Left cardiac atrium (tissue), 4 donors: ENCODE results near the gene ARHGEF11. TPM values are rescaled to one million over a fixed set of nuclear protein-coding genes. Genes with fewer than 3 reads are reported as not detected.
A peak's percentile ranks its signal among the peaks of the same experiment; 100 is the strongest.

ENCODE experiments used
- ATAC-seq, 2 donors: fragments of 200-7000 bp; cut with Tn5 transposase; one replicate each; pipeline ENCODE4 v1.9.1; 2020; ENCODE audit warnings: mild to moderate bottlenecking in 2 of 2, moderate library complexity in 2 of 2
- DNase-seq: peaks from one replicate; pipeline ENCODE4 v3.0.0-alpha.2; 2020
- intact Hi-C, 2 donors: fragments of 100-400 bp; cut with DNase I; formaldehyde crosslinking; loops; one replicate each; pipeline versions ENCODE4 v1.14.1 to v1.15.1; 2022 to 2023
- microRNA-seq, 2 donors: library from miRNA; unstranded; fragments of <30 nt; microRNA quantifications; one replicate each; pipeline ENCODE4 v1.2.0, GENCODE V29; 2020
- total RNA-seq, 2 donors: library from RNA; stranded (reverse); fragmentation: NEBNext Ultra II Directional; extraction: Animal tissue kit (Norgen Biotek cat#: 25700); gene quantifications; one replicate each; pipeline ENCODE4 v1.2.1, GENCODE V29; 2021
- donor health status: DM: no; HTN: yes; CAD: no.
- donor health status: DM: no; HTN: yes; CAD: no; lungs with severe emphysema.
- donor health status: DM: yes; HTN: yes; CAD: no.
- donor health status: Dilated cardiomyopathy.

The ARHGEF11 gene
- total RNA-seq, 2 donors from 2014 or later = 25.4 to 27.0 TPM

- intact Hi-C loops = loop anchor here (2.0 to 5.0 kb wide), 3 partner anchors 28 to 55 kb away; partner anchors contain the start of gene LRRC71 (in 1 of the 2)
- DNase-seq (peak; percentile 96), ATAC-seq (peak; percentile 85 to 88)
These were observed 153.1 kb downstream of the ARHGEF11 start for GRCh38 chr1:156892190-156893047.

- DNase-seq = peak; percentile 88
- ATAC-seq = peak; percentile 11 to 23
- intact Hi-C loops = loop anchor here (1.0 to 5.0 kb wide), 4 partner anchors 37 to 201 kb away; no protein-coding TSS in a partner anchor
These were observed 155.6 kb downstream of the ARHGEF11 start for GRCh38 chr1:156889802-156890580.

GRCh38 chr1:156887734-156888133 lies 157.8 kb downstream of the ARHGEF11 start:
- DNase-seq (no peak), ATAC-seq (no peak)
- intact Hi-C loops = no loop called here

GRCh38 chr1:156887317-156887716 lies 158.2 kb downstream of the ARHGEF11 start:
- DNase-seq (no peak), ATAC-seq (no peak)
- intact Hi-C loops = no loop called here

GRCh38 chr1:156886583-156887281 lies 158.8 kb downstream of the ARHGEF11 start:
- intact Hi-C loops = no loop called here
- ATAC-seq (no peak), DNase-seq (no peak)

- no peak for ATAC-seq
- DNase-seq = no peak
- intact Hi-C loops = no loop called here
These were observed 159.6 kb downstream of the ARHGEF11 start for GRCh38 chr1:156885880-156886355.

- intact Hi-C loops = no loop called here
- ATAC-seq (no peak), DNase-seq (no peak)
These were observed 160.2 kb downstream of the ARHGEF11 start for GRCh38 chr1:156885314-156885713.

Small RNAs within 50 kb of the gene (microRNA-seq; reads per million reads assigned to microRNA genes)
- 0 to 0.40 reads per million in 2 donors for gene MIR765

Other genes with a start within 250 kb of the ARHGEF11 start
- gene SH2D2A, start 228.9 kb downstream of the ARHGEF11 start, total RNA-seq = 1 to 10 TPM; 1.1 to 2.8 TPM
- under 1 TPM; 0.05 to 0.12 TPM for gene INSRR, start 186.6 kb downstream of the ARHGEF11 start, total RNA-seq
- 1 to 10 TPM; 2.1 to 2.5 TPM for gene NTRK1, start 184.9 kb downstream of the ARHGEF11 start, total RNA-seq
- 10 to 100 TPM in 1 of 2 donors, 1 to 10 TPM in 1; 7.2 to 10.4 TPM for gene PEAR1, start 152.0 kb downstream of the ARHGEF11 start, total RNA-seq
- gene LRRC71, start 125.1 kb downstream of the ARHGEF11 start, total RNA-seq = not detected
- not detected for gene ETV3L, start 54.1 kb upstream of the ARHGEF11 start, total RNA-seq
- gene ETV3, start 92.7 kb upstream of the ARHGEF11 start, total RNA-seq = 10 to 100 TPM; 17.3 to 21.4 TPM